8988T (cell line): ENCODE measurements around the gene ACSBG1.

Source experiments
- DNase-seq: peaks from one replicate; pipeline ENCODE4 v3.0.0; 2011

ACSBG1 gene

DNA sequence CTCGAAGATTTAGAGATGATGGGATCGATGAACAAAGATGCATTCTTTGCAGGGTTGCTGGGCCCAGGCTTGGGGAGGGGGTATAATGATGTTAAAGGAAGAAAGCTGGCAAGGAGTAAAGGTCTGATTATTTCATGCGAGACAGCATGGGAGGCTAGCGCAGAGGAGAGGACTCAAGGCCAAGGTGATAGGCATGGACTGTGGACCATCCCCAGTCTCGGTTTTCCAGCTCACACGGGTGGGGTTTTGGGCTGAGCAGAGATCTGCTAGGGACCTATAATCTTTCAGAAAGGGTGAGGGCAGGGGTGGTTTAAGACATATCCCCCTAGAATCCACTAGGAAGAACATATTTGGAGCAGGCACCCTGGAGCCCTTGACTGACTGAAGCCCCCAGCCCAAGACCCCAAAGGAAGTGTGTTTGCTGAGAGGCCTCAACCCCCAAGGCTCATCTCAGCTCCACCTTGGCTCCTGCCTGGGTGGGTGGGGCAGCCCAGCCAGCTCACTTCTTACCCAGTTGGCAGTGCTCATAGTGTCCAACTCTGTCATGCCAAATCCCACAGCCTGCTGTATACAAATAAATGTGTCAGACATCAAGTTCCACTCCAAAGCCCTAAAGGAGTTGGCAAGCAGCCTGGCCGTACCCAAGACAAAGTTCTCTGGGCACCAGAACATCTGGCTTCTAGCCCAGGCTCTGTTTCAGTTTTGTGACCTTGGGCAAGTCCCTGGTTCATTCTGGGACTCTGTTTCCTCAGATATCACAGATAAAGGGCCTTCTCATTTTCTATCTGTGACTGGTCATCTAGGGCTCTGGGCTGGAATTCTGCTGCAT, 17.9 kb downstream of the ACSBG1 start:
- no peak for DNase-seq

DNA sequence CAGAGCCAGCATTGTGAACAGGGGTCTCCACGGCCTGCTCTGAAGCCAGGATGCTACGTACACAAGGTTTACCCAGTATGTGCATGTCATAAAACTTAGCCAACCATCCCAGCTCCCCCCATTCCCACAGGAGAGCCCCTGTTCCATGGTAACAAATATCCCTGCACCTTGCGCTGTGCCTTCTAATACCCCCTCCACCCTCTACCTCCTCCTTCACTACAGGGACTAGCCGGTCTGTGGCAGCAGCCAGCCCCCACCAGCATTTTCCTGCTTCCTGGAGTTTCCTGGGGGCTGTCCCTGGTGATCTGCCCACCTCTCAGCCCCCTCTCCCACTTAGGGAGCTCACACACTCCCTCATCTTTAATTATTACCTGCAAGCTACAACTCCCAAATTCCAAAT, 20.4 kb downstream of the ACSBG1 start:
- DNase-seq: no peak

DNA sequence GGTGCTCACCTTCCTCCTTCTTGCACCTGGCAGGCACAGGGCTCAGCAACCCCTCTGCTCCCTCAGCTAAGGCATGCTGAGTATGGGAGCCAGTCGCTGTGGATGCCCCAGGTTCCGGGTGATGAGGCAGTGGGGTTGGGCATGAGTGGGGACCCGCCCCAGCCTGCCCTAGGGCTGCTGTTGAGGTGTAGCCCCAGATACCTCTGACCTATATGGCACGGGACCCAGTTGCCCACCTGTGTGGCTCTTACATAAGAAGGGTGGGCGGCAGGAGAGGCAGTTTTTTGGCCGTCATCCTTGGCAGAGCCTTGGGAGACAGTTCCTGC, 21.0 kb downstream of the ACSBG1 start:
- no peak for DNase-seq

DNA sequence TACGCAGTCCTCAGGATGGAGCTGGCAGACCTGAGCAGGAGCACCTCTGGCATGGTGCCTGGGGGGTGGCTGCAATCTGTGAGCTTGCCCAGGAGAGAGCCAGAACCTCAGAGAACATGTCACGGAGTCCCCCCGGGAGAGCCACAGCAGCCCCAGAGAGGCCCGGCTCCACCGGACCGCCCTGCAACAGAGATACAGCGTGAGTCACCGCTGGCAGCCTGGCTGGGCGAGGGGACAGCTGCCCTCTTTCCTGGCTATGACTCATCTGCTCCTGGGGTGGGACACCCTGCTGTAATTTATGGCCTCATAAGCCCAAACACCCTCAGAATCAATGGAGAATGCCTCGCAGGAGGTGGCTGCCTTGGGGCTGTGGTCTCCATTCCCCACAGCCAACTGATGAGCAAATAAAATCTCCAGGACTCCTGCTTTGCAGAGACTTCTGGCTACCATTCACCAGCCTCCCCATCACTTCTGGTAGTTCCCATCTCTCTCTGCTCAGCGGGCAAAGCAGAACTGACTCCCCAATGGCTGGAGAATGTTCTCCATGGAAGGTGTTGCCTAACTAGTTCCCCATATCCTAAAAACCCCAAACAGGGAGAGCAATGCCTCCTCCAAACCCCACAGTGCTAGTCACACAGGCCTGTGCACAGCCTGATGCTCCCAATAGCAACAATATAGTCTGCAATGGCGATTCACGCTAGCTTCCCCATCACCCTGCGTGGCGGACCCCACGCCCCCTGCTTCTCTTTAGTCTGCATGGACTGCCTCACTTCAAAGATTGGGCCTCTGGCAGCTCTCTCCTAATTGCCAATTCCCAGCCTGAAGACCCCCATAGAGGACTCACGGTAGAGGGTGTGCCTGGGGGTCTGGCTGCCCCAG, 21.6 kb downstream of the ACSBG1 start:
- DNase-seq: peak; percentile 89

DNA sequence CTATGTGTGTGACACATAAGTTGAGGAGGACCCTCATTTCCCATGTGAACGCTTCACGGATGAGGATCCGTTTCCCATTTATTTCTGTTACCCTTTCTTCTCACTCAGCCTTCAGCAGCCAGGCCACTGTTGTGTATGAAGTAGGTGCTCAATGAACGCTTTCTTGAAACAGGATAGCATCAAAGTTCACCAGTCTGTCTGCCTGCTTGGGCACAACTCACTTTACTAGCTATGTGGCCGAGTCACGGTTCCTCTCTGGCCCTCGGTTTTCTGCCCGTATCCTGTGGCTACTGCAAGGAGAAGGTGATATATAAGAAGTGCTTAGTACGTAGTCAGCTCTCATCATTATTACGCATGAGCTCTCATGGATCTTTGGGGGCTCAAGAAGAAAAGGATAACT, 22.4 kb downstream of the ACSBG1 start:
- no peak for DNase-seq

DNA sequence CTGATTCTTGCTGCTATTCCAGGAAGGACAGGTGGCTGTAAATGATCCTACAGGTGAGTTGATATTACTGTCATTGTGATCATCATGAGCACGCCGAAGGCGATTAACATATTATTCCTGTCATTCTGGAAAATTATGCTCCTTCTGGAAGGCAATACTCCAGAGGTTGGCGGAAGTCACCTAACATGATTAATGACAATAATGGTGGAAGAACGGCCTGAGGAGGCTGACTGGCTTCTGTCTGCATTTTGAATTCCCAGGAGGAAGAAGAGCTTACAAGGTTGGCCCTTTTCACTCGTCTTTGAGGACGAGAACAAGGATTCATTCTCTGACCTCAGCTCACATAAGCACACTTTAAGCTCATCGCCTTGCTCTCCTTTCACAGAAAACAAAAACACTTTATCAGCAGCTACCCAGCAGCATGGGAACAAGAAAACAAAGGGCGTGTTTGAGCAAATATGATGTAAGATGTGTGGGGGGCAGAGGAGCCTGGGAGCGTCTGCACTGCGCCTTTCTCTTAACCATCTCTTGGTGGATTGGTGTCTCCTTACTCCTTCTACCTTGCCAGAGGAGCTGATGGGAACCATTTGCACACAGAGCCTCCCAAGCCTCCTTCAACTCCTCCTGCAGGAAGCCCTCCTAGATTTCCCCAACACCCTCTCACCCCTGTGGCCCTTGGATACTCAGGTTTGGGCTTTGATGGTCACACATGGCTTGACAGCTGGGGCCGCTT, 23.0 kb downstream of the ACSBG1 start:
- no peak for DNase-seq

DNA sequence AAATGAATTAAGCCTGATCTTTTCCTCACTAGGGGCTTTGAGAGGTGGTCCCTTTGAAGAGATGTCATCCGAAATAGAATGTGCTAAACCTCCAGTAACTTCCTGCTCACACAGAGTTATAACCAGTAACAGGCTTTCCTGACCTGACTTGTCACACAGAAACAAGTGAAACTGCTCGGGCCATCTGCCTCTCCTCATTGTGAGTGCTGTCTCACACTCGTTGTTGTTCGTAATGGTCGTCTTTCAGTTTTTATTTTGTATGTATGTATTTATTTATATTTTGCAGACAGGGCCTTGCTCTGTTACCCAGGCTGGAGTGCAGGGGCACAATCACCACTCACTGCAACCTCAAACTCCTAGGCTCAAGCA, 24.0 kb downstream of the ACSBG1 start:
- DNase-seq: no peak

DNA sequence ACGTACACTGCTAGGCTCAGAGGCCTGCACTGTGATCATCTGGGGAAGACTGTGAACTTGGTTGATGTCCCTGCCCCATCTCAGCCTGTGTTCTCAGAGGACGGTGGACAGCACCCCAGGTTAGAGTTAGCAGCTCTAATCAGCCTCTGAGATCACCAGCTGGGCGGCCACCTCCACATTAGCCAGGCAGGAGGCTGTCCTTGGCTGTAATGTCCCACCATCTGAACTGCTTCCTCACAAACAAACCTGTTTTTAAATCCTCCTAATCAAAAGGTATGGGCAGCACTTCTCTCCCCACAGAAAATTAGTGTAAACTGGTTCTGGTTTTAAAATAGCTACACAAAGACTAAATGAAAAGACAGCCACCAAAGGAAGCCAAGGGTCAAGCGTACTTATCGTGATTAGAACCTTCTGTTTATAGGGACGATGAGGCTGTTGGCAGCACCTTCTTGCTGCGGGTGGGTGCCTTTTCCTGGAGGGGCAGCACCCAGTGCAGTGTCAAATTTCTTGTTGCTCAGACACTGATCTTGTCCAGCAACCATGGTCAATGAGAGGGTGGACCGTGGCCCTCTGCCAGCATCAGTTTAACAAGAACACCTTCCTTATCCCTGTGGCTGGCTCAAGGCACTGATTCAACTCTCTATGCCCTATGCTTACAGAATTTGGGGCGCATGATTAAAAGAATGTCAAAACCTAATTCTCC, 24.6 kb downstream of the ACSBG1 start:
- DNase-seq: no peak

DNA sequence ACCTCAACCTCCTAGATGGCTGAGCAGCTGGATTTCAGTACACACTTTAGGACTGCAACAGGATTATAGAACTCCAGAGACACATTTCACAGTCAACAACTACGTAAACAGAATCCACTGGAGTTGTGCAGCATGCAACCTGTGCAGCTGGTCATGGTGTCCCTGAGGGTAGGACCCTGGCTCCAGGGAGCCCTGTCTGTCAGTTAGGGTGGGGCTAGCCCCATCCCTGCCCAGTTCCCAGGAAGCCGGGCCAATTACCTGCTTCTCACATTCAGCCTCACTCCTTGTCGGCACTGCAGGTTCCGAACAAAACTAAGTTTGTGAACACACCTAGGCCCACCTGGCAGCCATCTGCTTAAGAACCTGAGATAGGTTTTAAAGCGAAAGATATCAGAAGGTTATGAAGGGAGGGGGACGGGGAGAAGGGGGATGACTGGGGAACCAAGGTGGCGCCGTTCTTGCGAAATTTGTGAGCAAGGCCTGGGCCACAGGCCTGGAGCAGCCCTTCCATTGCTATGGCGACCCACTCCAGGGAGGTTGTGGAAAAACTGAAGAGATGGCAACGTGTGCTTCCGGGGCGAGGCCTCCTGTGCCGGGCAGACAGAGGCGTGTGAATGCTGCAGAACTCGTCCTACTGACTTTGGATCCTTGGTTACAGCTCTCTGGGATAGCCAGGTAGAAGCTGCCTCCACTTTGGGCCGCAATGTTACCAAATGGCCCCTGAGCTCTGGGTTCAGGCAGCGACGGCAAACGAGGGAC, 25.3 kb downstream of the ACSBG1 start:
- DNase-seq: no peak

DNA sequence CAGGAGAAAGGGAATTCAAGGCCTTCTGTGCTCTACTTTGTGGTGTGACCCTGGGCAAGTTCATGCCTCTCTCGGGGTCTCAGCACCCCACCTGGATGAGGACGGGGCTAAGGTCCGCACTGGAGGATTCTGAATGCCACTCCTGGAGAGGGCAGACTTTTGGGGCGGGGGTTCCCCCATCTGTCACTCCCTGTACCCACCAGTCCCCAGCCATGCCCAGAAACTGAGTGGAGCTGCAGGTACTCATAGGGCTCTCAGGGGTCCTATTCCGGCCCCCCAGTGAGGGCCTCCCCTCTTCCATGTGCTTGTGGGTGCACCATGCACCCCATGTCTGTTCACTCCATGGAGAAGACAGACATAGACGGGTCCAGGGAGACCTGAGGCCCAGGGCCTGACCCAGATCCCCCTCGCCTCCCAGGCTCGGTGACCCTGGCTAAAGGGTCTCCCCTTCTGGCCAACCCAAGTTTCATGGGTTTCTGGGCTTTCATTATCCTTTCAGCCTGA, 26.0 kb downstream of the ACSBG1 start:
- DNase-seq: no peak

DNA sequence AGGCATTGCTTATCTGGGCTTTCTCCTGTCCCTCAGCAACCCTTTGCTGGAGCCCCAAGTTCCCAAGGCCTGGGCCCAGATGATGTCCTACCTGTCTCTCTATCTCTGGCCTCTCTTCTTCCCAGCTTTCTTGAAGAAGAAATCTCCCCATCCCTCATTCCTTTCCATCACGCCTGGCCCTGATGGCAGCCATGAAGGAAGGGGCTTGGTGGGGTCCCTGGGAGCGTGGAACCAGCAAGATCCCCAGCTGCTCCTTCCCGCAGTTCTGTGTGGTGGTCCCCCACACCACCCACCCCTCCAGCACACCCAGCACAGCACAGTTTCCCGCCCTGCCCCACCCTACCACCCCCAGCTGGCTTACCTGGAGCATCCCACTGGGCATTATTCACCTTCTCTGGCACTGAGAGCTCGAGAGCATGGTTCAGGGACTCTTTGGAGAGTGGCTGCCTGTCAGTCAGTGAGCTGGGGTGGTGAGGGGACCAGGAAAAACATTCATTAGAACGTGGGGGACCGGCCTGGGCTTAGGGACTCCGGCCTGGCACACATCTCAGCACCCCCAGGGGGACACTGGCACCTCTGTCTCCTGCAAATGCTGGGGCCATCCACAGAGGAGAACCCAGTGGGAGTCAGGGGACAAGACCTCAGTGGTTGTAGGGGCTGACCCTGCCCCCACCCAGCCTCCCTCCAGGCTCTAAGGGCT, 26.6 kb downstream of the ACSBG1 start:
- no peak for DNase-seq

DNA sequence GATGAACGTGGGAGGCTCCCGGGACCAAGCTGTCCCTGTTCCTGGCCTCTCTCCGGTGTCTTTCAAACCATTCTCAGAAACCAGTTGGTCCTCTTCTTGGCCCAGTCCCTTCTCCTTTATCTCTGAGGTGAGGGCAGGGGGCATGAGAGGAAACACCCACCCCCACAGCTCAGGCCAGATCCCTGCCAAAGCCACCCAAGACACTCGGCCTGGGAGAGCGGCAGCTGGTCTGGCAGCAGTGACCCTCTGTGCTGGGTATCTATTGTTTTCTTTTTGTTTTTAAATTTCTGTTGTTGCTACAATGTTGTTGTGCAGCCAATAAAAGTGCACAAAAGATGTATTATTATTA, 27.3 kb downstream of the ACSBG1 start:
- no peak for DNase-seq

DNA sequence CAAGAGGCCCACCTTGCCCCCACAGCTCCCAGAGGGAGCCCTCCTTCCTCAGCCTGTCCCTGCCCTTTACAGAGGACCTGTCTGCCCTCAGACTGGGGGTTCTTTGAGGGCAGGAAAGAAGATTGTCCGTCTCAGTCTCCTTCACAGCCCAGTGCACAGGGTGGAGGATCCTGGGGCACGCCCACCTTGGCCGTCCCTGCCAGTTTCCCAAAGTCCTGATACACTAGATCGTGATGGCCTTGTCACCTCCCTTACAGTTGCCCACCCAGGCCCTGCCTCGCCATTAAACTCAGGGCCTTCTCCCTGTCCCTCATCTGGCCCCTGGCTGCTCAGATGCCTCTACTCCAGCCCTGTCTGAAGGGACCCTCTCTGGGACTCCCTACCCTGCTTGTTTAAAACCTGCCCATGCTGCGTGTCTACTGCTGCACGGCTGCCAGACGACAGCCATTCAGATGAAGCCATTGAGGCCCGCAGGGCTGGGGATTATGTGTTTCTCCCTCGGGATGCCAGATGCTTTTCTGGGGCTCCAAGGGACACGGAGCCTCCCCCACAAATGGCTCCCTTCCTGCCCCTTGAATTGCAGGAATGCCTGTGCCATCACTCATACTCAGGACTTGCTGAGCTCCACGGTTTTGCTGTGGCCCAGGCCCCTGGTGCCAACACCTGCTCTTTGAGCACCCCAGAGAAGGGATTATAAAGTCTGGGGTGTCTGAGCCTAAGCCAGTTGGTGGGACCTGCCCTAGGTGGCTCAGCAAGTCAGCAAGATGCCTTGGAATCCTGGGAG, 27.8 kb downstream of the ACSBG1 start:
- DNase-seq: no peak

DNA sequence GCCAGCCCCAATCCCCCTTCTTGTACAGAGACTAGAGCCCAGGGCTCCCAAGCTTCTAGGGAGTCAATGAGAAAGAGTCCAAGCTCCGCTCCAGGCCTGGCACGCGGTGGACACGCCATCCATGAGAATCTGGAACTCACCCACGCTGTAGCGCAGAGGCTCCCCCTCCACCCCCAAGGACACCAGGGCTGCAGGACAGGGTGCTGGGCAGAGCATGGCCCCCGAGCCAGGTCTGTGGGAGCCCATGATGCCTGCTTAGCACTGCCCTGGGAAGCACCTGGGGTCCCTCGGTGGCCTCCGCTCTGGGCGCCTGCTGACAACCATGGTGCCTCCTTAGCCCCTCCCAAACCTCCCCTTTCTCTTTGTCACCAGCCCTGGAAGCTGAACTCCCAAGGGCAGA, 28.5 kb downstream of the ACSBG1 start:
- no peak for DNase-seq

DNA sequence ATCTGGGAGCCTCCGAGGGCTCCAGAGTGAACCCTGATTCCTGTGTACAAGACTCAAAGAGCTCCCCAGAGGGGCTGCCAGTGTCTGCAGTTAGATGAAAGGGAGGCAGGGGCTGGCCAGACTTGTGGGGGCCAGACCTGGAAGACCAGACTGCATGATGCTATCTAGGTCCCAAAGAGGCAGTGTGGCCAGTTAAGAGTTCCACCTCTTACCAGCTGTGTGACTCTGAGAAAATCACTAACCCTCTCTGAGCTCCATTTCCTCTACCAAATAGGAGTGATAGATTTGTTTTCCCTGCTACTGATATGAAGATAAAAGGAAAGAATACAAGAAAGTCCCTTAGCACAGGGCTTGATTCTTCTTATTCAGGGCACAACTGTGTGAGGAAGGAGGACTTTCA, 29.0 kb downstream of the ACSBG1 start:
- DNase-seq: no peak

DNA sequence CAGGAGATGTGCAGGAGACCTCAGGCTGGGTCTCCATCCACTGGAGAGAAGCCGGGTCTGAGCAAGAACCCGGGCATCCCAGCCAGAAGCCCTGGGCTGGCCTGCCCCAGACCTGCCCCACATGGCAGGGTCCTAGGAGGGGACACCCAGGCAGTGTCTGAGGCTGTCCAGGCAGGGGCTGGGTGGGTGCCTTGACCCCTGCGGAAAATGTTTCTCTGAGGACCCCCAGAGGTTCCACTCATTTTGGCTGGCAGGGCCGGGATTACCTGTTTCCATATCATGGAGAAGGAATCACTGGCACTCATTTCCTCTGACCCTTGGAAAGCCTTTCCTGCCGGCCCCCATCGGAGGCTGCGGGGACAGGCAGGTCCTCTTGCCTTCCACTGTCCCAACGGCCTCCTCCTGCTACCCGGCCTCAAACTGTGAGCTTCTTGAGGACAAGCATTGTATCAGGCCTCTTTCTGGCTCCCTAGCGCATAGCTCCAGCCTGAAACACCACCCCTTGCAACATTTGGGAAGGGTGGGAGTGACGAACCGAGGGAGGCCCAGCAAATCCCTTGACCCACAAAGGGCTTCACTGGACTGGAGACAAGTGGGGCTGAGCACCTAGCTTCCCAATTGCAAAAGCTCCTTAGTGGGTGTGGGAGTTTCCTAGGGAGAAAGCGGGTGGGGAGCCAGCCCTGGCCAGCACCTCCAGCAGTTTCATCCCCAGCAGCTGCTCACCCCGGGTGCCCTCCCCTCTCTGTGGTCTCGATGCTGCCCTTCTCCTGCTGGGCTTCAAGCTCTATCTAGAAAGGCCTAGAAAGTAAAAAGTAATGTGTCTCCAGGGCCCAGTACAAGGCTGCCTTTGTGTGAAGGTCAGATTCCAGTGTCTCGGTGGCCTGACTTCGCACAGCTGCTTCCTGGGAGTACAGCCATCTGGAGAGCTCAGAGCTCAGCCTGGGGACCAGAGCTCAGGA, 29.7 kb downstream of the ACSBG1 start:
- no peak for DNase-seq

DNA sequence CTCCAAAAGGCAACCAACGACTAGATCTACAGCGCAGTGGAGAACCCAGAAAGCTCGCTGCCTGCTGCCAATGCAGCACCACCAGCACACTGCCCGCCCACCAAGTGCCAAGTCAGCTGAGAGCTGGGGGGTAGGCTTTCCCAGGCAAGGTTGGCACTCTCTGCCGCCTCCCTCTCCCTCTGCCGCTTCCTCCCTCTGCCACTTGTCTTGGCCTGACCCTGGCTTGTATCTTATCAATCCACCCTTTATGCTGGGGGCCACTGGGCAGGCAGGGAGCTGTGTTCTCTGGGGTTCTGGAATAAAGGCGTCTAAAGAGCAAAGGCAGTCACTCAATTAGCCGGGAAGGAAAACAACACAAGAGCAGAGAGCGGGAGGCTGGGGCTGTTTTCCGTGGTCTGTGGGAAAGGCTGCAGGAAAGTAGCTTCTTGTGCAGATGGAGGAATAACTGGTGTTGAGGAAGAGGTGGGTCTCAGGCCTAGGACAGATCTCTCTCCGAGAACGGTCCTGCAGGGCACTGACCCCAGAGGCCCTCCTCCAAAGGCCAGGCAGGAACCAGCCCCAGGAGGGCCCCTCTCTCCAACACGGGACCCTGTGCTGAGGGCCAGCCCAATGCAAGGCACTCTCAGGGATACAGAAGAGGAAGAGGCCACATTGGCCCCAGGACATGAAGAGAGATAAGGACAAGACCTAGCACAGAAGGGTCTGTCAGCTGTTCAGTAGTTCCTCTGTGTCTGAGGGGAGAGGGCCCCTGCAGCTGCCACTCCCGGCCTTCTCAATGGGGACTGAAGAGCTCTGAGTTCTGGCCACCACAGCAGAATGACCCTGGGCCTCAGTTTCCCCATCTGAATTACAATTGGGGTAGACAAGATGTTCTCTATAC, 30.8 kb downstream of the ACSBG1 start:
- DNase-seq: no peak
